H1 (cell line): ENCODE data around the gene BCL2L14. TPM values are rescaled to one million over a fixed set of nuclear protein-coding genes. Genes with fewer than 3 reads are reported as not detected.

Source experiments
- CTCF ChIA-PET: fragments of 300-600 bp; sonication (Branson Sonifier 250); formaldehyde crosslinking; loops from one replicate; lab custom pipeline; 2021; ENCODE audit not compliant: partially characterized antibody; lab: Charles Lee
- POLR2A ChIA-PET: fragments of 300-600 bp; sonication (Branson Sonifier 250); formaldehyde crosslinking; loops from one replicate; lab custom pipeline; 2021; ENCODE audit warnings: inconsistent platforms; ENCODE audit not compliant: partially characterized antibody; lab: Charles Lee
- DNase-seq, 2 experiments: peaks; one replicate each; pipeline versions ENCODE4 v3.0.0 to v3.0.0-alpha.2; 2010 to 2022; ENCODE audit warnings: low spot score in 2 of 2, low read depth in 1 of 2, mixed read lengths in 1 of 2
- FAIRE-seq: peaks from 2 replicates; lab custom pipeline; 2011; peaks lifted over from hg19 to GRCh38; lab: Jason Lieb, UNC
- H2AFZ ChIP-seq: 2 replicates; pipeline ENCODE4 v1.8.1; 2012; ENCODE audit warnings: low read length, inconsistent platforms
- H2AK5ac ChIP-seq: 2 replicates; pipeline ENCODE4 v1.6.1; 2013; ENCODE audit warnings: low read depth, low read length
- H2BK120ac ChIP-seq: replicated peaks from 2 replicates; pipeline ENCODE3; 2013; ENCODE audit warnings: low read depth, low read length, inconsistent platforms
- H2BK12ac ChIP-seq: 2 replicates; pipeline ENCODE4 v1.6.1; 2013; ENCODE audit warnings: low read depth, low read length
- H2BK15ac ChIP-seq: 2 replicates; pipeline ENCODE4 v1.6.1; 2013; ENCODE audit warnings: low read length
- H2BK20ac ChIP-seq: 2 replicates; pipeline ENCODE4 v1.6.1; 2013; ENCODE audit warnings: low read length
- H2BK5ac ChIP-seq: 2 replicates; pipeline ENCODE4 v1.6.1; 2013; ENCODE audit warnings: low read depth, low read length
- H3K14ac ChIP-seq: 2 replicates; pipeline ENCODE4 v1.6.1; 2013; ENCODE audit warnings: inconsistent platforms; ENCODE audit not compliant: insufficient read length
- H3K18ac ChIP-seq: 2 replicates; pipeline ENCODE4 v1.6.1; 2013; ENCODE audit warnings: low read length; ENCODE audit errors: extremely low read depth
- H3K23ac ChIP-seq: 2 replicates; pipeline ENCODE4 v1.6.1; 2013; ENCODE audit warnings: inconsistent platforms; ENCODE audit not compliant: insufficient read length
- H3K23me2 ChIP-seq: 2 replicates; pipeline ENCODE4 v1.6.1; 2013; ENCODE audit warnings: low read depth, low read length
- H3K27ac ChIP-seq: 2 replicates; pipeline ENCODE4 v1.6.1; 2011; ENCODE audit warnings: low read depth, low read length, inconsistent platforms
- H3K27me3 ChIP-seq, 4 experiments: replicated peaks in 1 of 4; 1 replicate in 1 of 4; 2 replicates in 3 of 4; pipeline versions ENCODE4 v1.6.1 to v1.8.1; 2011 to 2013; ENCODE audit warnings: low read length in 3 of 4, mild to moderate bottlenecking in 3 of 4, inconsistent platforms in 2 of 4, mixed read lengths in 2 of 4, moderate library complexity in 1 of 4; ENCODE audit not compliant: control insufficient read depth in 3 of 4, insufficient read depth in 3 of 4; ENCODE audit errors: extremely low read depth in 1 of 4
- H3K36me3 ChIP-seq, 4 experiments: 2 replicates each; pipeline versions ENCODE4 v1.6.1 to v1.8.1; 2011 to 2013; ENCODE audit warnings: mild to moderate bottlenecking in 4 of 4, low read length in 3 of 4, moderate library complexity in 2 of 4, control low read depth in 1 of 4, inconsistent platforms in 1 of 4; ENCODE audit not compliant: insufficient read depth in 4 of 4, control insufficient read depth in 2 of 4
- H3K4ac ChIP-seq: replicated peaks from 2 replicates; pipeline ENCODE3; 2013; ENCODE audit warnings: low read length, low read depth, mixed read lengths, inconsistent platforms; ENCODE audit not compliant: insufficient read length
- H3K4me1 ChIP-seq, 4 experiments: replicated peaks in 1 of 4; 1 replicate in 1 of 4; 2 replicates in 3 of 4; pipeline versions ENCODE4 v1.6.1 to v1.8.1; 2011 to 2013; ENCODE audit warnings: low read length in 3 of 4, inconsistent platforms in 2 of 4, mixed read lengths in 1 of 4; ENCODE audit not compliant: insufficient read depth in 4 of 4, control insufficient read depth in 3 of 4
- H3K4me2 ChIP-seq, 2 experiments: 2 replicates each; pipeline versions ENCODE4 v1.6.1 to v1.8.1; 2011 to 2013; ENCODE audit warnings: low read depth in 2 of 2, low read length in 2 of 2, control low read depth in 1 of 2, inconsistent platforms in 1 of 2, mild to moderate bottlenecking in 1 of 2; ENCODE audit not compliant: insufficient read depth in 1 of 2
- H3K4me3 ChIP-seq, 4 experiments: fragments of 200-600, 300-600 bp in 1 of 4; sonication (generic), shearing (Covaris generic), sonication (Bioruptor Twin) in 1 of 4; 2 replicates each; pipeline versions ENCODE4 v1.5.1 to v1.8.1; 2011 to 2016; ENCODE audit warnings: low read length in 4 of 4, low read depth in 3 of 4, control low read depth in 2 of 4, inconsistent platforms in 2 of 4, mild to moderate bottlenecking in 2 of 4, mixed read lengths in 1 of 4, moderate library complexity in 1 of 4; ENCODE audit not compliant: insufficient read depth in 2 of 4; ENCODE audit errors: extremely low read depth in 1 of 4
- H3K56ac ChIP-seq: replicated peaks from 2 replicates; pipeline ENCODE3; 2013; ENCODE audit warnings: low read depth, mild to moderate bottlenecking, mixed read lengths, low read length, inconsistent platforms; ENCODE audit not compliant: insufficient read length
- H3K79me1 ChIP-seq: 2 replicates; pipeline ENCODE4 v1.6.1; 2013; ENCODE audit warnings: low read depth, low read length, control low read depth
- H3K79me2 ChIP-seq, 2 experiments: 2 replicates each; pipeline versions ENCODE4 v1.6.1 to v1.8.1; 2012 to 2013; ENCODE audit warnings: low read length in 2 of 2, mild to moderate bottlenecking in 2 of 2, inconsistent platforms in 1 of 2; ENCODE audit not compliant: insufficient read depth in 2 of 2, control insufficient read depth in 1 of 2
- H3K9ac ChIP-seq, 4 experiments: replicated peaks in 1 of 4; 1 replicate in 1 of 4; 2 replicates in 3 of 4; pipeline versions ENCODE4 v1.6.1 to v1.8.1; 2011 to 2013; ENCODE audit warnings: low read depth in 3 of 4, low read length in 3 of 4, control low read depth in 2 of 4, mild to moderate bottlenecking in 2 of 4, moderate library complexity in 2 of 4, inconsistent platforms in 1 of 4; ENCODE audit errors: extremely low read depth in 1 of 4
- H3K9me3 ChIP-seq, 2 experiments: 2 replicates each; pipeline versions ENCODE4 v1.6.1 to v1.8.1; 2012 to 2013; ENCODE audit warnings: mild to moderate bottlenecking in 2 of 2, moderate library complexity in 2 of 2, control low read depth in 1 of 2, inconsistent platforms in 1 of 2, low read depth in 1 of 2, low read length in 1 of 2, mixed read lengths in 1 of 2; ENCODE audit not compliant: insufficient read depth in 2 of 2
- H4K20me1 ChIP-seq, 2 experiments: replicated peaks in 1 of 2; 2 replicates each; pipeline versions ENCODE3 to v1.8.1; 2011 to 2013; ENCODE audit warnings: inconsistent platforms in 2 of 2, low read length in 2 of 2, mild to moderate bottlenecking in 1 of 2; ENCODE audit not compliant: insufficient read depth in 2 of 2, control insufficient read depth in 1 of 2
- H4K5ac ChIP-seq: 2 replicates; pipeline ENCODE4 v1.6.1; 2013; ENCODE audit warnings: low read length, low read depth, mixed read lengths, inconsistent platforms; ENCODE audit not compliant: insufficient read length
- H4K8ac ChIP-seq: 2 replicates; pipeline ENCODE4 v1.8.0; 2013; ENCODE audit warnings: mild to moderate bottlenecking, moderate library complexity, low read length, inconsistent platforms; ENCODE audit not compliant: insufficient read depth; ENCODE audit errors: extremely low read depth
- H4K91ac ChIP-seq: replicated peaks from 2 replicates; pipeline ENCODE3; 2013; ENCODE audit warnings: low read length, mixed read lengths, inconsistent platforms; ENCODE audit not compliant: insufficient read length
- CBX5 ChIP-seq: fragments of 300-800, 300-1000 bp; sonication (generic); IDR thresholded peaks from 2 replicates; pipeline ENCODE4 v1.7.1; 2016; ENCODE audit warnings: antibody characterized with exemption, low read length, low read depth
- CBX8 ChIP-seq: fragments of 300-800, 300-1000 bp; sonication (generic); IDR thresholded peaks from 2 replicates; pipeline ENCODE4 v1.7.1; 2016; ENCODE audit warnings: low read depth, low read length, borderline replicate concordance
- CTCF ChIP-seq, 3 experiments: IDR thresholded peaks; 1 replicate in 2 of 3; 2 replicates in 1 of 3; pipeline versions ENCODE4 v1.5.1 to v1.6.1; 2011; ENCODE audit warnings: low read length in 3 of 3, mild to moderate bottlenecking in 3 of 3, inconsistent platforms in 2 of 3, low read depth in 1 of 3, moderate library complexity in 1 of 3; ENCODE audit not compliant: insufficient read depth in 1 of 3; ENCODE audit errors: control extremely low read depth in 1 of 3
- SIN3A ChIP-seq, 2 experiments: IDR thresholded peaks in 1 of 2; conservative IDR thresholded peaks in 1 of 2; 2 replicates each; pipeline ENCODE4 v1.6.1; 2011 to 2012; ENCODE audit warnings: low read length in 2 of 2, improper control_type of control experiment in 1 of 2, low read depth in 1 of 2, mild to moderate bottlenecking in 1 of 2
- TAF7 ChIP-seq: optimal IDR thresholded peaks from 2 replicates; pipeline ENCODE3; 2011; ENCODE audit warnings: low read depth, mild to moderate bottlenecking, inconsistent platforms, low read length, moderate library complexity, borderline replicate concordance
- YY1 ChIP-seq: IDR thresholded peaks from 2 replicates; pipeline ENCODE4 v1.6.1; 2011; ENCODE audit warnings: low read depth, mild to moderate bottlenecking, low read length
- WGBS, 2 experiments: shearing (Covaris generic) in 1 of 2; methylation state at CpG; one replicate each; pipeline versions ENCODE4 v1.1.6 to v1.1.7; 2013 to 2015; ENCODE audit warnings: low lambda C conversion rate in 2 of 2, mixed read lengths in 2 of 2, inconsistent platforms in 1 of 2, low coverage in 1 of 2, missing lambda C conversion rate in 1 of 2; ENCODE audit not compliant: insufficient replicate concordance in 2 of 2, insufficient coverage in 1 of 2, insufficient read length in 1 of 2; ENCODE audit errors: extremely low coverage in 1 of 2, missing lambda C conversion rate in 1 of 2; 5-methylcytosine and 5-hydroxymethylcytosine counted together
- polyA plus RNA-seq, 7 experiments: library from polyadenylated mRNA; depleted of rRNA in 3 of 7; stranded (reverse) in 5 of 7; unstranded in 2 of 7; fragments of >200 nt in 5 of 7; fragments of 200-250 nt in 2 of 7; gene quantifications; 1 replicate in 5 of 7; 2 replicates in 1 of 7; 4 replicates in 1 of 7; pipeline versions ENCODE4 v1.2.1 to v1.2.3, GENCODE V29; 2011 to 2013; ENCODE audit warnings: missing spikeins in 2 of 7, mixed read lengths in 2 of 7
- total RNA-seq: library from RNA; stranded (reverse); fragmentation: NEBNext Ultra II Directional; extraction: Animal tissue kit (Norgen Biotek cat#: 25700); gene quantifications from 2 replicates; pipeline ENCODE4 v1.2.1, GENCODE V29; 2021

The BCL2L14 gene
- total and polyA plus RNA-seq, 2 of the 8 experiments (the other 6 are each of a cell fraction or from before 2014, with no cell fraction given), result 0.80 to 2.4 TPM

GRCh38 chr12:12032851-12033797 is 37.6 kb upstream of the BCL2L14 start:
- no peak overlapping the region for H4K8ac ChIP-seq
- H2BK5ac ChIP-seq, result no peak overlapping the region; the same call in 1 of the 2 replicates
- H3K14ac ChIP-seq, result no peak overlapping the region
- CTCF ChIA-PET, result interaction anchor here (0.6 to 3.8 kb wide), 52 partner anchors 8 to 697 kb away, joined by 3 to 43 read pairs (median 3); no protein-coding TSS in a partner anchor
- POLR2A ChIA-PET, result interaction anchor here (1.1 to 2.3 kb wide), 3 partner anchors 234 to 481 kb away, joined by 3 to 7 read pairs (median 4); partner anchors contain the start of gene LRP6
- no peaks in the 10 kb centered on the region; a peak in 2 of 7 replicates for H3K27me3 ChIP-seq
- H3K9me3 ChIP-seq, result no peaks in the 10 kb centered on the region
- H3K56ac ChIP-seq, result no peak overlapping the region
- DNase-seq, result peak in 1 of 2 experiments; percentile 83
- no peak overlapping the region for H2BK15ac ChIP-seq
- H3K36me3 ChIP-seq, result no peaks in the 10 kb centered on the region
- no peaks in the 10 kb centered on the region for H3K79me1 ChIP-seq
- H3K4me2 ChIP-seq, result peak overlapping the region; percentile 44 to 74
- no peak overlapping the region; the same call in 1 of the 2 replicates for H2BK12ac ChIP-seq
- H3K18ac ChIP-seq, result peak overlapping the region; percentile 81
- H3K79me2 ChIP-seq, result no peaks in the 10 kb centered on the region
- H3K4me1 ChIP-seq, result peaks cover 0 to 3% (median 1%) of the 10 kb centered on the region in 4 experiments; a peak in 2 of 7 replicates
- H3K27ac ChIP-seq, result no peak overlapping the region
- H4K91ac ChIP-seq, result peak overlapping the region; percentile 47
- 27% methylated on average over 27 of the region's 27 CpGs; no CpG with 5 or more reads in 1 of the 2 experiments for WGBS, 2 experiments
- H3K4me3 ChIP-seq, result peak overlapping the region; percentile 2 to 53 (median 30); a peak in 5 of 8 replicates
- H3K9ac ChIP-seq, result peak overlapping the region in 2 of 4 experiments; percentile 27 to 32; a peak in 3 of 7 replicates
- no peak overlapping the region for H2AK5ac ChIP-seq
- peak; percentile 91 for FAIRE-seq
- H3K23me2 ChIP-seq, result no peaks in the 10 kb centered on the region
- no peaks in the 10 kb centered on the region for H4K20me1 ChIP-seq
- H3K4ac ChIP-seq, result no peak overlapping the region
- H3K23ac ChIP-seq, result no peak overlapping the region
- H4K5ac ChIP-seq, result peak overlapping the region; percentile 38
- peak overlapping the region; percentile 75 for H2BK20ac ChIP-seq
- H2AFZ ChIP-seq, result peak overlapping the region; percentile 95
- peak overlapping the region; percentile 33 for H2BK120ac ChIP-seq
- TF ChIP-seq TAF7 (no peak), CBX8 (no peak), YY1 (0 out of 2 replicates have a peak, but pooled peaks have one; percentile 53), CTCF (IDR thresholded peaks at IDR 0.05; ENCODE audit: control extremely low read depth in 1 of 3, insufficient read depth in 1 of 3, low read depth in 1 of 3, low read length in 3 of 3) (peak; percentile 49 to 86 (median 80)), CBX5 (no peak), SIN3A (conservative IDR thresholded peaks at IDR 0.05 in 1 of 2, IDR thresholded peaks at IDR 0.05 in 1 of 2; ENCODE audit: low read depth in 1 of 2, low read length in 2 of 2) (no peak)
